Lower leg skin (tissue), 3 donors: ENCODE results near the gene CEACAM21.

Source experiments
- CTCF ChIP-seq, 3 donors: fragments of 450-650 bp; IDR thresholded peaks; one replicate each; pipeline ENCODE4 v1.5.1; 2016; ENCODE audit warnings: antibody characterized with exemption in 3 of 3, mild to moderate bottlenecking in 3 of 3, moderate library complexity in 2 of 3
- POLR2A ChIP-seq, 2 donors: fragments of 450-650 bp; IDR thresholded peaks; one replicate each; pipeline ENCODE4 v1.6.1; 2016 to 2017; ENCODE audit warnings: antibody characterized with exemption in 2 of 2, mild to moderate bottlenecking in 1 of 2, moderate library complexity in 1 of 2

- TF ChIP-seq CTCF (IDR thresholded peaks at IDR 0.05) (no peak), POLR2A (IDR thresholded peaks at IDR 0.05) (no peak)
Observed at GRCh38 chr19:41626278-41626677, 50.3 kb downstream of the CEACAM21 start.
